Fibroblast of lung (primary cell): ENCODE results near the gene WWOX. TPM values are rescaled to one million over a fixed set of nuclear protein-coding genes. Genes with fewer than 3 reads are reported as not detected.

Source experiments
- DNase-seq, 2 donors: peaks; one replicate each; pipeline versions ENCODE4 v3.0.0 to v3.0.0-alpha.2; 2010; ENCODE audit warnings: low read depth in 2 of 2
- H2AFZ ChIP-seq: 2 replicates; pipeline ENCODE4 v1.5.1; 2012; ENCODE audit warnings: low read length, control low read depth, inconsistent platforms
- H3K27ac ChIP-seq: 2 replicates; pipeline ENCODE4 v1.5.1; 2011; ENCODE audit warnings: low read length, control low read depth; ENCODE audit not compliant: insufficient read depth
- H3K27me3 ChIP-seq: 2 replicates; pipeline ENCODE4 v1.5.1; 2011; ENCODE audit warnings: mild to moderate bottlenecking, low read length; ENCODE audit not compliant: control insufficient read depth, insufficient read depth
- H3K36me3 ChIP-seq: 2 replicates; pipeline ENCODE4 v1.5.1; 2011; ENCODE audit warnings: low read length; ENCODE audit not compliant: control insufficient read depth, insufficient read depth
- H3K4me1 ChIP-seq: 2 replicates; pipeline ENCODE4 v1.5.1; 2011; ENCODE audit warnings: low read length; ENCODE audit not compliant: control insufficient read depth, insufficient read depth; ENCODE audit errors: extremely low read depth
- H3K4me2 ChIP-seq: 2 replicates; pipeline ENCODE4 v1.5.1; 2011; ENCODE audit warnings: low read length, control low read depth; ENCODE audit not compliant: insufficient read depth; ENCODE audit errors: extremely low read depth
- H3K4me3 ChIP-seq, 4 experiments: fragments of 200-600 bp in 1 of 4; sonication (generic) in 1 of 4; replicated peaks in 1 of 4; 2 replicates each; pipeline ENCODE4 v1.5.1; 2011 to 2016; ENCODE audit warnings: low read length in 4 of 4, low read depth in 3 of 4, mild to moderate bottlenecking in 3 of 4, control low read depth in 2 of 4, inconsistent platforms in 1 of 4, mixed read lengths in 1 of 4; ENCODE audit not compliant: insufficient read depth in 1 of 4; ENCODE audit errors: control extremely low read depth in 1 of 4
- H3K79me2 ChIP-seq: 2 replicates; pipeline ENCODE4 v1.5.1; 2012; ENCODE audit warnings: mild to moderate bottlenecking, low read length, inconsistent platforms; ENCODE audit not compliant: control insufficient read depth, insufficient read depth
- H3K9ac ChIP-seq: 2 replicates; pipeline ENCODE4 v1.5.1; 2011; ENCODE audit warnings: mild to moderate bottlenecking, low read length, control low read depth; ENCODE audit not compliant: insufficient read depth
- H3K9me3 ChIP-seq: 2 replicates; pipeline ENCODE4 v1.5.1; 2012; ENCODE audit warnings: low read depth, low read length; ENCODE audit not compliant: control insufficient read depth, insufficient read depth
- H4K20me1 ChIP-seq: 2 replicates; pipeline ENCODE4 v1.5.1; 2011; ENCODE audit warnings: low read length; ENCODE audit not compliant: control insufficient read depth, insufficient read depth; ENCODE audit errors: extremely low read depth
- CTCF ChIP-seq, 2 donors: IDR thresholded peaks in 1 of 2; conservative IDR thresholded peaks in 1 of 2; 1 replicate in 1 of 2; 2 replicates in 1 of 2; pipeline ENCODE4 v1.5.1; 2011 to 2012; ENCODE audit warnings: low read length in 2 of 2, control low read depth in 1 of 2, inconsistent platforms in 1 of 2, low read depth in 1 of 2, mild to moderate bottlenecking in 1 of 2
- EZH2 ChIP-seq: IDR thresholded peaks from 2 replicates; pipeline ENCODE4 v1.5.1; 2012; ENCODE audit warnings: low read length, control low read depth, mild to moderate bottlenecking; ENCODE audit errors: missing control alignments
- polyA plus RNA-seq, 2 donors: library from polyadenylated mRNA; depleted of rRNA in 1 of 2; stranded (reverse) in 1 of 2; unstranded in 1 of 2; fragments of >200 nt; gene quantifications; 2 replicates each; pipeline ENCODE4 v1.2.1, GENCODE V29; 2011 to 2012; ENCODE audit warnings: missing spikeins in 1 of 2
- total RNA-seq: library from RNA; depleted of rRNA; stranded (reverse); fragments of >200 nt; gene quantifications from 2 replicates; pipeline ENCODE4 v1.2.1, GENCODE V29; 2014

WWOX gene
- total and polyA plus RNA-seq, 2 donors (not counting 1 experiment from before 2014, with no cell fraction given), result 5.6 to 16.3 TPM

- Histone ChIP-seq H3K9me3 (no peaks in the 10 kb centered on the region), H2AFZ (no peak overlapping the region), H3K36me3 (no peaks in the 10 kb centered on the region), H3K79me2 (no peaks in the 10 kb centered on the region), H3K27me3 (no peaks in the 10 kb centered on the region), H3K4me1 (peaks cover 3% of the 10 kb centered on the region), H3K4me3 (no peak overlapping the region), H3K4me2 (peak overlapping the region; percentile 45), H3K27ac (no peak overlapping the region), H3K9ac (no peak overlapping the region), H4K20me1 (no peaks in the 10 kb centered on the region)
- peak in 1 of 2 donors; percentile 31 for DNase-seq
- TF ChIP-seq EZH2, result no peak
- TF ChIP-seq CTCF (conservative IDR thresholded peaks at IDR 0.05 in 1 of 2, IDR thresholded peaks at IDR 0.05 in 1 of 2; ENCODE audit: low read depth in 1 of 2, low read length in 2 of 2), result no peak
These were observed 29.5 kb downstream of the WWOX start for GRCh38 chr16:78128913-78129312.

DNA sequence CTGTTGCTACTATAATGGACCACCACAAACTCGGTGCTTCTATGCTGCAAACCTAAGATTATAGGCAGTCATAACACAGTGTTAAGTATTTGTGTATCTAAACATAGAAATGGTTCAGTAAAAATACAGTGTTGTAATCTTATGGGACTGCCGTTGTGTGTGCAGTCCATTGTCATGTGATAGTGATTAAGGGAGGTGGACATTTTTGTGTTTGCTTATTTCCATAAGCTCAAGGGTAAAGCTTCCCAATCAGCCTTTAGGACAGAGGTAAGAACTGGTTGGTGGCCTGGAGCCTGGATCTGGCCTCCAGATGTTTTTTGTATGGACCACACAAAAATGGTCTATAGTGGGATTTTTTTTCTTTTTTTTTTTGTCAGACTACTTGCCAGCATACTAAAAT lies 29.9 kb downstream of the WWOX start:
- no peaks in the 10 kb centered on the region for H3K27me3 ChIP-seq
- no peak overlapping the region for H2AFZ ChIP-seq
- DNase-seq, result no peak
- H4K20me1 ChIP-seq, result no peaks in the 10 kb centered on the region
- H3K27ac ChIP-seq, result no peak overlapping the region
- no peak overlapping the region for H3K9ac ChIP-seq
- no peaks in the 10 kb centered on the region for H3K36me3 ChIP-seq
- no peak overlapping the region for H3K4me2 ChIP-seq
- TF ChIP-seq CTCF (conservative IDR thresholded peaks at IDR 0.05 in 1 of 2, IDR thresholded peaks at IDR 0.05 in 1 of 2; ENCODE audit: low read depth in 1 of 2, low read length in 2 of 2), result no peak
- no peak for TF ChIP-seq EZH2
- H3K79me2 ChIP-seq, result no peaks in the 10 kb centered on the region
- H3K4me1 ChIP-seq, result peaks cover 3% of the 10 kb centered on the region
- no peak overlapping the region for H3K4me3 ChIP-seq
- no peaks in the 10 kb centered on the region for H3K9me3 ChIP-seq

GRCh38 chr16:78130083-78130608 lies 30.7 kb downstream of the WWOX start:
- Histone ChIP-seq H3K79me2 (no peaks in the 10 kb centered on the region), H2AFZ (no peak overlapping the region), H3K36me3 (no peaks in the 10 kb centered on the region), H3K9ac (no peak overlapping the region), H3K4me2 (no peak overlapping the region), H3K4me3 (no peak overlapping the region), H3K9me3 (no peaks in the 10 kb centered on the region), H3K4me1 (peaks cover 3% of the 10 kb centered on the region), H3K27me3 (no peaks in the 10 kb centered on the region), H4K20me1 (no peaks in the 10 kb centered on the region), H3K27ac (no peak overlapping the region)
- no peak for DNase-seq
- TF ChIP-seq EZH2 (no peak), CTCF (conservative IDR thresholded peaks at IDR 0.05 in 1 of 2, IDR thresholded peaks at IDR 0.05 in 1 of 2; ENCODE audit: low read depth in 1 of 2, low read length in 2 of 2) (no peak)
